ENCODE measurements around the gene ANXA2R. TPM values are rescaled to one million over a fixed set of nuclear protein-coding genes. Genes with fewer than 3 reads are reported as not detected.

ANXA2R gene
- total and polyA plus RNA-seq, 9 of the 15 experiments (the other 6 are each of a cell fraction or from before 2014, with no cell fraction given): 2.1 to 4.8 (median 3.4) TPM

DNA sequence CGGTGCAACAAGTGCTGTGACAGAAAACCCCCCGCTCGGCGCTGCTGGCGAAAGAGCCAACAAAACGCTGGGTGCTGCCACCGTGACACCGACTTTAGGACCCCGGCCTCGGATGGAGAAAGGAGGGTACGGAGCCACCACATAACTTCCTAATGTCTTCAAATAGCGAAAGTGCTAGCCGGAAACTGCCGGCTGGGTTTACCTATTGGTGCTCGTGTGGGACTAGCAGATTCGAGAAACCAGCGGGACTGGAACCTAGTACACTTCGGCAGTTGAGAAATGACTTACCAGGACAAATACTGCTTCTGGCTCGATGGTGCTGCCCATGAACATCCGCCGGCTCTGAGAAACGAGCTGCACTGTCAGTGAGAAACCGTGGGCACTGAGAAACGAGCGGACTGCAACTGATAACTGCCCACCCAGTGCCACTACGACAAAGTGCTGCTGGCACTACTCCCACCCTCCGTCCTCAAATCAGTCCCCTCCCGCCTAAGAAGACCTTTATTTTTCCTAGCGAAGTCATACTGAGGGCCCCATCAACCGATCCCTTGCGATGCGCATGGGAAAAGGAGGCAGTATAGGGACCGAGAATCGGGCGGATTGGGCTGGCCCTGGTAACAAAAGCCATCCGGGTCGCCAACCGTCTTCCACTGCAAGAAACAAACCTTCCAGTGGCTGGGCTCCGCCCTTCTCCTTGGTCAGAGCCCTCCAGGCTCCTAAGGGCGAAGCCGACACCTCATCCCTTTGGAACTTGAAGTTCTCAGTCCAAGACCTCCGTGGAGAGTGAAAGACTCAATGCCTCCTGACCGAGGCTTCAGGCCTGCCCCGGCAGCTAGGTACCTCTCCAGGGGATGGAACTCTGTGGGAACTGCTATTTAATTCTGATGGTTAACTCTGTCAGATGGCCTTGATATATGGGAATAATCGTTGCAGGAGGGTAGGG is 27.0 kb upstream of the ANXA2R start (continued):
- TF ChIP-seq ZNF609 (CRISPR knock-in tag; IDR thresholded peaks at IDR 0.05; ENCODE audit: borderline replicate concordance): 0 out of 2 replicates have a peak, but pooled peaks have one; percentile 79
- TF ChIP-seq MIER1 (IDR thresholded peaks at IDR 0.05; ENCODE audit: low read depth): 0 out of 2 replicates have a peak, but pooled peaks have one; percentile 8
- TF ChIP-seq CEBPZ (IDR thresholded peaks at IDR 0.05; ENCODE audit: borderline replicate concordance, low read depth, low read length): no peak
- no peak; the same call in 1 of the 2 replicates for TF ChIP-seq GTF2F1 (IDR thresholded peaks at IDR 0.05; ENCODE audit: low read depth, low read length)
- TF ChIP-seq SAFB2 (IDR thresholded peaks at IDR 0.05; ENCODE audit: borderline replicate concordance, low read depth, low read length, severe bottlenecking): no peak
- TF ChIP-seq, protein P1, sequence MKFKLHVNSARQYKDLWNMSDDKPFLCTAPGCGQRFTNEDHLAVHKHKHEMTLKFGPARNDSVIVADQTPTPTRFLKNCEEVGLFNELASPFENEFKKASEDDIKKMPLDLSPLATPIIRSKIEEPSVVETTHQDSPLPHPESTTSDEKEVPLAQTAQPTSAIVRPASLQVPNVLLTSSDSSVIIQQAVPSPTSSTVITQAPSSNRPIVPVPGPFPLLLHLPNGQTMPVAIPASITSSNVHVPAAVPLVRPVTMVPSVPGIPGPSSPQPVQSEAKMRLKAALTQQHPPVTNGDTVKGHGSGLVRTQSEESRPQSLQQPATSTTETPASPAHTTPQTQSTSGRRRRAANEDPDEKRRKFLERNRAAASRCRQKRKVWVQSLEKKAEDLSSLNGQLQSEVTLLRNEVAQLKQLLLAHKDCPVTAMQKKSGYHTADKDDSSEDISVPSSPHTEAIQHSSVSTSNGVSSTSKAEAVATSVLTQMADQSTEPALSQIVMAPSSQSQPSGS (CRISPR knock-in tag; IDR thresholded peaks at IDR 0.05): no peak
- TF ChIP-seq ARNT (IDR thresholded peaks at IDR 0.05): no peak
- TF ChIP-seq ZNF785 (CRISPR knock-in tag; IDR thresholded peaks at IDR 0.05): no peak
- TF ChIP-seq CBX8 (IDR thresholded peaks at IDR 0.05; ENCODE audit: borderline replicate concordance, extremely low read depth, low read depth, low read length, poor library complexity, severe bottlenecking): no peak
- TF ChIP-seq ZBTB34 (CRISPR knock-in tag; IDR thresholded peaks at IDR 0.05): no peak
- no peak for TF ChIP-seq ZNF780A (CRISPR knock-in tag; IDR thresholded peaks at IDR 0.05)
- TF ChIP-seq ZNF184 (CRISPR knock-in tag; IDR thresholded peaks at IDR 0.05): no peak
- TF ChIP-seq KDM4B (IDR thresholded peaks at IDR 0.05; ENCODE audit: borderline replicate concordance in 2 of 2, low read depth in 1 of 2): 0 out of 4 replicates have a peak, but pooled peaks of 1 of the 2 experiments have one; percentile 3

Data from K562 (cell line).